GM21447 (cell line): ENCODE measurements around the gene ABCA9.

Experiments used
- ATAC-seq: cut with Tn5 transposase; IDR thresholded peaks from one replicate; pipeline ENCODE4 v1.9.1; 2021; ENCODE audit not compliant: unreplicated experiment

Gene ABCA9

GRCh38 chr17:69066482-69066881 lies 5.8 kb upstream of the ABCA9 start:
- no peak for ATAC-seq

- no peak for ATAC-seq
Observed at GRCh38 chr17:69065113-69065512, 4.4 kb upstream of the ABCA9 start.

- no peak for ATAC-seq
Observed at GRCh38 chr17:69064476-69064875, 3.7 kb upstream of the ABCA9 start.

GRCh38 chr17:69064001-69064400 lies 3.3 kb upstream of the ABCA9 start:
- no peak for ATAC-seq

GRCh38 chr17:69062860-69063581 lies 2.3 kb upstream of the ABCA9 start:
- no peak for ATAC-seq

- ATAC-seq: no peak
Observed at GRCh38 chr17:69061721-69062556, 1.2 kb upstream of the ABCA9 start.

- no peak for ATAC-seq
Observed at GRCh38 chr17:69059458-69060175, 1.1 kb downstream of the ABCA9 start.

GRCh38 chr17:69058165-69058564 lies 2.6 kb downstream of the ABCA9 start:
- no peak for ATAC-seq

- ATAC-seq: no peak
Observed at GRCh38 chr17:69057280-69057679, 3.4 kb downstream of the ABCA9 start.

GRCh38 chr17:69056179-69056823 lies 4.4 kb downstream of the ABCA9 start:
- no peak for ATAC-seq

GRCh38 chr17:69055334-69055733 lies 5.4 kb downstream of the ABCA9 start:
- no peak for ATAC-seq

GRCh38 chr17:69050999-69051775 lies 9.5 kb downstream of the ABCA9 start:
- no peak for ATAC-seq

- ATAC-seq: no peak
Observed at GRCh38 chr17:69048634-69049033, 12.1 kb downstream of the ABCA9 start.

GRCh38 chr17:69047368-69048263 lies 13.1 kb downstream of the ABCA9 start:
- no peak for ATAC-seq

GRCh38 chr17:69046121-69046807 lies 14.5 kb downstream of the ABCA9 start:
- no peak for ATAC-seq

- no peak for ATAC-seq
Observed at GRCh38 chr17:69045646-69046045, 15.1 kb downstream of the ABCA9 start.

GRCh38 chr17:69044371-69044770 lies 16.4 kb downstream of the ABCA9 start:
- ATAC-seq: no peak

GRCh38 chr17:69043098-69043734 lies 17.5 kb downstream of the ABCA9 start:
- no peak for ATAC-seq
